HEK293 (cell line): ENCODE measurements around the gene YIPF3.
"Not testable (repeated sequence)": the region's sequence is repeated elsewhere in the genome, so short reads cannot be mapped to it uniquely, and the experiment has no call there.

Experiments
- CTCF ChIA-PET: fragments of 350-600 bp; formaldehyde crosslinking; extraction: SDS; loops from one replicate; lab custom pipeline; 2021; ENCODE audit warnings: antibody characterized with exemption; lab: Yijun Ruan, JAX
- POLR2A ChIA-PET: fragments of 300-600 bp; formaldehyde crosslinking; extraction: SDS; loops from one replicate; lab custom pipeline; 2020; ENCODE audit warnings: antibody characterized with exemption, inconsistent platforms; lab: Yijun Ruan, JAX
- H3K27ac ChIP-seq: fragments of 200-500 bp; sonication (Bioruptor generic); 2 replicates; pipeline ENCODE4 v1.5.1; 2014; ENCODE audit warnings: low read depth, low read length, control low read depth, inconsistent platforms; ENCODE audit errors: extremely low read depth
- H3K36me3 ChIP-seq, 2 experiments: fragments of 200-500 bp in 1 of 2; sonication (Bioruptor generic) in 1 of 2; 1 replicate in 1 of 2; 2 replicates in 1 of 2; pipeline ENCODE4 v1.5.1; 2014 to 2017; ENCODE audit warnings: inconsistent platforms in 2 of 2, low read length in 2 of 2; ENCODE audit not compliant: control insufficient read depth in 2 of 2, insufficient read depth in 1 of 2
- H3K4me1 ChIP-seq: fragments of 200-500 bp; sonication (Bioruptor generic); 2 replicates; pipeline ENCODE4 v1.5.1; 2014; ENCODE audit warnings: mild to moderate bottlenecking, low read length, inconsistent platforms; ENCODE audit not compliant: control insufficient read depth, insufficient read depth
- H3K4me3 ChIP-seq: 2 replicates; pipeline ENCODE4 v1.5.1; 2011; ENCODE audit warnings: low read depth, mild to moderate bottlenecking, control low read depth, low read length, moderate library complexity
- H3K9me3 ChIP-seq: fragments of 200-500 bp; sonication (Bioruptor generic); 2 replicates; pipeline ENCODE4 v1.5.1; 2014; ENCODE audit warnings: low read depth, low read length, inconsistent platforms; ENCODE audit not compliant: control insufficient read depth, insufficient read depth
- EGR2 ChIP-seq: fragments of 450-650 bp; formaldehyde crosslinking; IDR thresholded peaks from 2 replicates; pipeline ENCODE4 v1.5.1; 2016; ENCODE audit warnings: low read depth, missing biosample characterization, missing genetic modification characterization
- KLF16 ChIP-seq: fragments of 450-650 bp; formaldehyde crosslinking; IDR thresholded peaks from 2 replicates; pipeline ENCODE4 v1.5.1; 2017; ENCODE audit warnings: missing biosample characterization, missing genetic modification characterization
- KLF7 ChIP-seq: fragments of 450-650 bp; formaldehyde crosslinking; IDR thresholded peaks from 2 replicates; pipeline ENCODE4 v1.5.1; 2016; ENCODE audit warnings: missing biosample characterization, missing genetic modification characterization, borderline replicate concordance
- OVOL3 ChIP-seq: fragments of 450-650 bp; formaldehyde crosslinking; IDR thresholded peaks from 2 replicates; pipeline ENCODE4 v1.5.1; 2016; ENCODE audit warnings: missing biosample characterization, missing genetic modification characterization
- PRDM10 ChIP-seq: fragments of 450-650 bp; formaldehyde crosslinking; IDR thresholded peaks from 2 replicates; pipeline ENCODE4 v1.5.1; 2016; ENCODE audit warnings: missing biosample characterization, missing genetic modification characterization
- REST ChIP-seq: fragments of 450-650 bp; formaldehyde crosslinking; IDR thresholded peaks from 2 replicates; pipeline ENCODE4 v1.5.1; 2016; ENCODE audit warnings: missing biosample characterization, missing genetic modification characterization
- WT1 ChIP-seq: fragments of 450-650 bp; formaldehyde crosslinking; IDR thresholded peaks from 2 replicates; pipeline ENCODE4 v1.5.1; 2016; ENCODE audit warnings: missing biosample characterization, missing genetic modification characterization
- ZFHX2 ChIP-seq: fragments of 450-650 bp; formaldehyde crosslinking; conservative IDR thresholded peaks from 2 replicates; pipeline ENCODE4 v1.5.1; 2016; ENCODE audit warnings: missing biosample characterization, missing genetic modification characterization
- ZFP41 ChIP-seq: fragments of 450-650 bp; formaldehyde crosslinking; IDR thresholded peaks from 2 replicates; pipeline ENCODE4 v1.5.1; 2016; ENCODE audit warnings: missing biosample characterization, missing genetic modification characterization, borderline replicate concordance
- ZNF324 ChIP-seq: fragments of 450-650 bp; formaldehyde crosslinking; IDR thresholded peaks from 2 replicates; pipeline ENCODE4 v1.5.1; 2016; ENCODE audit warnings: missing biosample characterization, missing genetic modification characterization
- ZNF350 ChIP-seq: fragments of 450-650 bp; formaldehyde crosslinking; IDR thresholded peaks from 2 replicates; pipeline ENCODE4 v1.5.0; 2017; ENCODE audit warnings: missing biosample characterization, mild to moderate bottlenecking, missing genetic modification characterization
- ZNF366 ChIP-seq: fragments of 450-650 bp; formaldehyde crosslinking; conservative IDR thresholded peaks from 2 replicates; pipeline ENCODE4 v1.5.1; 2016; ENCODE audit warnings: missing biosample characterization, missing genetic modification characterization
- TF ChIP-seq, protein P1 (sequence below): fragments of 450-650 bp; formaldehyde crosslinking; IDR thresholded peaks from 2 replicates; pipeline ENCODE4 v1.5.1; 2017; ENCODE audit warnings: missing biosample characterization, missing genetic modification characterization
- TF ChIP-seq, protein P2 (sequence below): fragments of 450-650 bp; formaldehyde crosslinking; IDR thresholded peaks from 2 replicates; pipeline ENCODE4 v1.5.0; 2017; ENCODE audit warnings: missing biosample characterization, missing genetic modification characterization, borderline replicate concordance

The YIPF3 gene

GRCh38 chr6:43467265-43467664 is 49.5 kb downstream of the YIPF3 start:
- not testable (repeated sequence) for H3K4me1 ChIP-seq, H3K9me3 ChIP-seq, H3K4me3 ChIP-seq, H3K36me3 ChIP-seq, H3K27ac ChIP-seq
- POLR2A ChIA-PET = interaction anchor here (1.0 kb wide), 1 partner anchor 32 kb away, joined by 3 read pairs; no protein-coding TSS in a partner anchor
- TF ChIP-seq ZFHX2 (tag by site-specific recombination) = peak; percentile 69
- TF ChIP-seq PRDM10 (tag by site-specific recombination) = peak; percentile 84
- peak; percentile 77 for TF ChIP-seq EGR2
- CTCF ChIA-PET = interaction anchor here (0.6 to 1.2 kb wide), 3 partner anchors 13 to 1772 kb away, joined by 3 to 4 read pairs (median 3); no protein-coding TSS in a partner anchor

- Histone ChIP-seq H3K9me3 (no peaks in the 10 kb centered on the region), H3K4me3 (no peak overlapping the region), H3K27ac (no peak overlapping the region), H3K36me3 (no peaks in the 10 kb centered on the region), H3K4me1 (peaks cover 5% of the 10 kb centered on the region; the same call in 1 of the 2 replicates)
- CTCF ChIA-PET = interaction anchor here (0.5 to 2.9 kb wide), 3 partner anchors 10 to 72 kb away, joined by 3 to 11 read pairs (median 4); no protein-coding TSS in a partner anchor
- POLR2A ChIA-PET = interaction anchor here (1.0 kb wide), 1 partner anchor 9 kb away, joined by 10 read pairs; no protein-coding TSS in a partner anchor
- no peak for TF ChIP-seq KLF7
- no peak for TF ChIP-seq KLF16
- TF ChIP-seq ZNF366 (tag by site-specific recombination) = no peak
- TF ChIP-seq OVOL3 (tag by site-specific recombination) = no peak
- no peak for TF ChIP-seq ZFP41 (tag by site-specific recombination)
- no peak for TF ChIP-seq ZNF350 (tag by site-specific recombination)
- TF ChIP-seq REST (tag by site-specific recombination) = no peak
- TF ChIP-seq ZNF324 (tag by site-specific recombination) = no peak
- TF ChIP-seq, protein P1, sequence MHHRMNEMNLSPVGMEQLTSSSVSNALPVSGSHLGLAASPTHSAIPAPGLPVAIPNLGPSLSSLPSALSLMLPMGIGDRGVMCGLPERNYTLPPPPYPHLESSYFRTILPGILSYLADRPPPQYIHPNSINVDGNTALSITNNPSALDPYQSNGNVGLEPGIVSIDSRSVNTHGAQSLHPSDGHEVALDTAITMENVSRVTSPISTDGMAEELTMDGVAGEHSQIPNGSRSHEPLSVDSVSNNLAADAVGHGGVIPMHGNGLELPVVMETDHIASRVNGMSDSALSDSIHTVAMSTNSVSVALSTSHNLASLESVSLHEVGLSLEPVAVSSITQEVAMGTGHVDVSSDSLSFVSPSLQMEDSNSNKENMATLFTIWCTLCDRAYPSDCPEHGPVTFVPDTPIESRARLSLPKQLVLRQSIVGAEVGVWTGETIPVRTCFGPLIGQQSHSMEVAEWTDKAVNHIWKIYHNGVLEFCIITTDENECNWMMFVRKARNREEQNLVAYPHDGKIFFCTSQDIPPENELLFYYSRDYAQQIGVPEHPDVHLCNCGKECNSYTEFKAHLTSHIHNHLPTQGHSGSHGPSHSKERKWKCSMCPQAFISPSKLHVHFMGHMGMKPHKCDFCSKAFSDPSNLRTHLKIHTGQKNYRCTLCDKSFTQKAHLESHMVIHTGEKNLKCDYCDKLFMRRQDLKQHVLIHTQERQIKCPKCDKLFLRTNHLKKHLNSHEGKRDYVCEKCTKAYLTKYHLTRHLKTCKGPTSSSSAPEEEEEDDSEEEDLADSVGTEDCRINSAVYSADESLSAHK = no peak
- TF ChIP-seq, protein P2, sequence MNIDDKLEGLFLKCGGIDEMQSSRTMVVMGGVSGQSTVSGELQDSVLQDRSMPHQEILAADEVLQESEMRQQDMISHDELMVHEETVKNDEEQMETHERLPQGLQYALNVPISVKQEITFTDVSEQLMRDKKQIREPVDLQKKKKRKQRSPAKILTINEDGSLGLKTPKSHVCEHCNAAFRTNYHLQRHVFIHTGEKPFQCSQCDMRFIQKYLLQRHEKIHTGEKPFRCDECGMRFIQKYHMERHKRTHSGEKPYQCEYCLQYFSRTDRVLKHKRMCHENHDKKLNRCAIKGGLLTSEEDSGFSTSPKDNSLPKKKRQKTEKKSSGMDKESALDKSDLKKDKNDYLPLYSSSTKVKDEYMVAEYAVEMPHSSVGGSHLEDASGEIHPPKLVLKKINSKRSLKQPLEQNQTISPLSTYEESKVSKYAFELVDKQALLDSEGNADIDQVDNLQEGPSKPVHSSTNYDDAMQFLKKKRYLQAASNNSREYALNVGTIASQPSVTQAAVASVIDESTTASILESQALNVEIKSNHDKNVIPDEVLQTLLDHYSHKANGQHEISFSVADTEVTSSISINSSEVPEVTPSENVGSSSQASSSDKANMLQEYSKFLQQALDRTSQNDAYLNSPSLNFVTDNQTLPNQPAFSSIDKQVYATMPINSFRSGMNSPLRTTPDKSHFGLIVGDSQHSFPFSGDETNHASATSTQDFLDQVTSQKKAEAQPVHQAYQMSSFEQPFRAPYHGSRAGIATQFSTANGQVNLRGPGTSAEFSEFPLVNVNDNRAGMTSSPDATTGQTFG (tag by site-specific recombination) = no peak
- no peak for TF ChIP-seq WT1 (tag by site-specific recombination)
- TF ChIP-seq, all 188 proteins: peak for 0
These were observed 50.8 kb downstream of the YIPF3 start for GRCh38 chr6:43465948-43466347.
